Transverse colon (tissue), 4 donors: ENCODE data around the gene SEC14L6. TPM values are rescaled to one million over a fixed set of nuclear protein-coding genes. Genes with fewer than 3 reads are reported as not detected.

Experiments
- DNase-seq: peaks from one replicate; pipeline ENCODE4 v3.0.0-alpha.2; 2019
- H3K27ac ChIP-seq, 4 donors: fragments of 200-600 bp; sonication (generic); 2 replicates each; pipeline ENCODE4 v1.5.1; 2016 to 2018; ENCODE audit warnings: inconsistent platforms in 4 of 4
- H3K27me3 ChIP-seq: fragments of 200-600 bp; sonication (generic); 2 replicates; pipeline ENCODE4 v1.5.1; 2017; ENCODE audit warnings: inconsistent platforms
- H3K36me3 ChIP-seq, 4 donors: fragments of 200-600 bp; sonication (generic); 2 replicates each; pipeline ENCODE4 v1.5.1; 2017 to 2019; ENCODE audit warnings: inconsistent platforms in 4 of 4
- H3K4me1 ChIP-seq, 4 donors: fragments of 200-600 bp; sonication (generic); 2 replicates each; pipeline ENCODE4 v1.5.1; 2017 to 2020; ENCODE audit warnings: inconsistent platforms in 4 of 4
- H3K4me3 ChIP-seq, 4 donors: fragments of 200-600 bp; sonication (generic); 1 replicate in 1 of 4; 2 replicates in 3 of 4; pipeline versions ENCODE4 v1.5.1 to v1.6.1; 2017 to 2019; ENCODE audit warnings: inconsistent platforms in 4 of 4
- H3K9me3 ChIP-seq, 2 donors: fragments of 200-600 bp; sonication (generic); 2 replicates each; pipeline ENCODE4 v1.5.1; 2017 to 2019; ENCODE audit warnings: inconsistent platforms in 2 of 2
- CTCF ChIP-seq, 5 experiments: fragments of 200-600 bp in 3 of 5; fragments of 450-650 bp in 2 of 5; sonication (generic) in 3 of 5; IDR thresholded peaks; 1 replicate in 2 of 5; 2 replicates in 3 of 5; pipeline ENCODE4 v1.5.1; 2016 to 2017; ENCODE audit warnings: antibody characterized with exemption in 5 of 5, inconsistent platforms in 3 of 5, mild to moderate bottlenecking in 2 of 5, moderate library complexity in 1 of 5
- EP300 ChIP-seq: sonication (generic); formaldehyde crosslinking; IDR thresholded peaks from one replicate; pipeline ENCODE4 v1.6.1; 2017; ENCODE audit warnings: antibody characterized with exemption, low read depth
- POLR2A ChIP-seq: fragments of 450-650 bp; IDR thresholded peaks from one replicate; pipeline ENCODE4 v1.6.1; 2016; ENCODE audit warnings: antibody characterized with exemption, mild to moderate bottlenecking, moderate library complexity
- POLR2AphosphoS5 ChIP-seq, 3 donors: sonication (generic); formaldehyde crosslinking; IDR thresholded peaks; one replicate each; pipeline ENCODE4 v1.6.1; 2016; ENCODE audit warnings: antibody characterized with exemption in 3 of 3
- WGBS, 2 donors: methylation state at CpG; one replicate each; pipeline ENCODE4 v1.1.5; 2018; ENCODE audit warnings: low coverage in 1 of 2; 5-methylcytosine and 5-hydroxymethylcytosine counted together
- in situ Hi-C, 4 donors: fragments of 200-750 bp; cut with MboI; loops; one replicate each; pipeline versions ENCODE4 v1.15.0 to v1.15.1; 2017; ENCODE audit warnings: low sequenced_read_pairs in 3 of 4, low pct_ligation_motif_present in 1 of 4, low pct_unique_long_range_greater_than_20kb in 1 of 4
- intact Hi-C: fragments of 100-400 bp; cut with DNase I; formaldehyde crosslinking; loops from one replicate; pipeline ENCODE4 v1.15.1; 2023; ENCODE audit warnings: low total_unique reads
- total RNA-seq, 4 donors: library from RNA; depleted of rRNA; stranded (reverse); fragments of >200 nt; gene quantifications; one replicate each; pipeline ENCODE4 v1.1.0, GENCODE V29; 2016

SEC14L6 gene
- total RNA-seq, 4 donors from 2014 or later, result 0.14 to 0.48 TPM; not detected in 2

GRCh38 chr22:30514252-30514651 is 32.3 kb downstream of the SEC14L6 start:
- Histone ChIP-seq H3K9me3 (no peaks in the 10 kb centered on the region), H3K27me3 (no peaks in the 10 kb centered on the region), H3K27ac (no peak overlapping the region), H3K36me3 (no peaks in the 10 kb centered on the region), H3K4me1 (no peaks in the 10 kb centered on the region), H3K4me3 (no peak overlapping the region)
- in situ Hi-C loops, result no loop called here
- no peak for DNase-seq
- TF ChIP-seq CTCF (IDR thresholded peaks at IDR 0.05) (no peak), POLR2A (no peak), POLR2AphosphoS5 (IDR thresholded peaks at IDR 0.05) (no peak), EP300 (no peak)
- intact Hi-C loops, result no loop called here
- 82% methylated on average over 4 of the region's 4 CpGs; no CpG with 5 or more reads in 1 of the 2 donors for WGBS, 2 donors

- DNase-seq, result no peak
- no peak overlapping the region for H3K4me3 ChIP-seq
- H3K36me3 ChIP-seq, result no peaks in the 10 kb centered on the region
- 84 to 96% methylated on average over 3 to 6 of the region's 6 CpGs for WGBS, 2 donors
- H3K27ac ChIP-seq, result no peak overlapping the region
- TF ChIP-seq CTCF (IDR thresholded peaks at IDR 0.05) (no peak), EP300 (no peak), POLR2A (no peak), POLR2AphosphoS5 (IDR thresholded peaks at IDR 0.05) (no peak)
- no peaks in the 10 kb centered on the region for H3K4me1 ChIP-seq
- intact Hi-C loops (no loop called here), in situ Hi-C loops (no loop called here)
- no peaks in the 10 kb centered on the region for H3K9me3 ChIP-seq
- H3K27me3 ChIP-seq, result no peaks in the 10 kb centered on the region
These were observed 33.1 kb downstream of the SEC14L6 start for GRCh38 chr22:30513462-30513861.

- intact Hi-C loops, result no loop called here
- H3K27me3 ChIP-seq, result peaks cover 12% of the 10 kb centered on the region
- no peaks in the 10 kb centered on the region for H3K36me3 ChIP-seq
- no peak for DNase-seq
- WGBS, 2 donors, result 82 to 85% methylated on average over 3 to 7 of the region's 7 CpGs
- TF ChIP-seq CTCF (IDR thresholded peaks at IDR 0.05), result no peak
- TF ChIP-seq POLR2A, result no peak
- no peak for TF ChIP-seq POLR2AphosphoS5 (IDR thresholded peaks at IDR 0.05)
- no peak for TF ChIP-seq EP300
- no peak overlapping the region for H3K27ac ChIP-seq
- H3K4me1 ChIP-seq, result no peaks in the 10 kb centered on the region
- in situ Hi-C loops, result no loop called here
- H3K4me3 ChIP-seq, result no peak overlapping the region
- H3K9me3 ChIP-seq, result no peaks in the 10 kb centered on the region
These were observed 34.6 kb downstream of the SEC14L6 start for GRCh38 chr22:30511911-30512310.

GRCh38 chr22:30511109-30511508 is 35.4 kb downstream of the SEC14L6 start:
- Histone ChIP-seq H3K27ac (no peak overlapping the region), H3K4me3 (no peak overlapping the region), H3K9me3 (no peaks in the 10 kb centered on the region), H3K27me3 (peaks cover 20% of the 10 kb centered on the region), H3K36me3 (no peaks in the 10 kb centered on the region), H3K4me1 (no peaks in the 10 kb centered on the region)
- no peak for DNase-seq
- intact Hi-C loops (no loop called here), in situ Hi-C loops (no loop called here)
- WGBS, 2 donors, result 52 to 84% methylated on average over 3 to 9 of the region's 9 CpGs
- TF ChIP-seq POLR2AphosphoS5 (IDR thresholded peaks at IDR 0.05) (no peak), EP300 (no peak), POLR2A (no peak)

GRCh38 chr22:30508216-30508615 is 38.3 kb downstream of the SEC14L6 start:
- WGBS, 2 donors, result 60 to 93% methylated on average over 2 to 5 of the region's 5 CpGs
- Histone ChIP-seq H3K9me3 (no peaks in the 10 kb centered on the region), H3K4me1 (peaks cover 0 to 6% (median 5%) of the 10 kb centered on the region in 4 donors), H3K27ac (no peak overlapping the region), H3K36me3 (no peaks in the 10 kb centered on the region), H3K27me3 (peaks cover 48% of the 10 kb centered on the region), H3K4me3 (no peak overlapping the region)
- in situ Hi-C loops (no loop called here), intact Hi-C loops (no loop called here)
- TF ChIP-seq POLR2A, result no peak
- no peak for TF ChIP-seq EP300
- no peak for TF ChIP-seq POLR2AphosphoS5 (IDR thresholded peaks at IDR 0.05)
- no peak for TF ChIP-seq CTCF (IDR thresholded peaks at IDR 0.05)
- no peak for DNase-seq
